Measurements from ENCODE around the gene GABRP.

DNA sequence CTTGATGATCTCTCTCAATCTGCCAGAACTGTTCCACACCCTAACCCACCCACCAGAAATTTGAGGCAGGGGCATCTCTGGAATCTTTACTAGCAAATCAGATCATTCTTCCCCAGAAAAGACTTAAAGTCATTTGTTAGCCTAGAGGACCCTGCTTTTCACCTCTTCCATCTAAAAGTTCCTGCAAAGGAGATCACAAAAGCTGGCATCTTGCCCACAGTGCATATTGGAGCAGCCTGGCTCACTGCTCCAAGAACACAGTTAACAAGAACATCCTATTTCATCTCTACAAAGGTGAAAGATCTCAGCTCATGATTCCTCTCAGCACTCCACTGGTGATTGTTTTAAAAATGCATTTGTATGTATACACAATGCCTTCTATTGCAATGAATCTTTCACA lies 36.3 kb downstream of the GABRP start:
- TF ChIP-seq, protein P1, sequence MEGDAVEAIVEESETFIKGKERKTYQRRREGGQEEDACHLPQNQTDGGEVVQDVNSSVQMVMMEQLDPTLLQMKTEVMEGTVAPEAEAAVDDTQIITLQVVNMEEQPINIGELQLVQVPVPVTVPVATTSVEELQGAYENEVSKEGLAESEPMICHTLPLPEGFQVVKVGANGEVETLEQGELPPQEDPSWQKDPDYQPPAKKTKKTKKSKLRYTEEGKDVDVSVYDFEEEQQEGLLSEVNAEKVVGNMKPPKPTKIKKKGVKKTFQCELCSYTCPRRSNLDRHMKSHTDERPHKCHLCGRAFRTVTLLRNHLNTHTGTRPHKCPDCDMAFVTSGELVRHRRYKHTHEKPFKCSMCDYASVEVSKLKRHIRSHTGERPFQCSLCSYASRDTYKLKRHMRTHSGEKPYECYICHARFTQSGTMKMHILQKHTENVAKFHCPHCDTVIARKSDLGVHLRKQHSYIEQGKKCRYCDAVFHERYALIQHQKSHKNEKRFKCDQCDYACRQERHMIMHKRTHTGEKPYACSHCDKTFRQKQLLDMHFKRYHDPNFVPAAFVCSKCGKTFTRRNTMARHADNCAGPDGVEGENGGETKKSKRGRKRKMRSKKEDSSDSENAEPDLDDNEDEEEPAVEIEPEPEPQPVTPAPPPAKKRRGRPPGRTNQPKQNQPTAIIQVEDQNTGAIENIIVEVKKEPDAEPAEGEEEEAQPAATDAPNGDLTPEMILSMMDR (IDR thresholded peaks at IDR 0.05) = no peak
- no peak for TF ChIP-seq POLR2A (IDR thresholded peaks at IDR 0.05)

Measured in adrenal gland (tissue), 5 donors.